Effector CD4-positive, alpha-beta T cell (primary cell): ENCODE results near the gene FOXD4L4. TPM values are rescaled to one million over a fixed set of nuclear protein-coding genes. Genes with fewer than 3 reads are reported as not detected.
"Not testable (repeated sequence)": the region's sequence is repeated elsewhere in the genome, so short reads cannot be mapped to it uniquely, and the experiment has no call there.

Experiments used
- DNase-seq: peaks from one replicate; pipeline ENCODE4 v3.0.0-alpha.2; 2020
- total RNA-seq: gene quantifications from one replicate; lab custom pipeline; 2026; lab: John Stamatoyannopoulos, UW

The FOXD4L4 gene
- total RNA-seq, result not detected

DNA sequence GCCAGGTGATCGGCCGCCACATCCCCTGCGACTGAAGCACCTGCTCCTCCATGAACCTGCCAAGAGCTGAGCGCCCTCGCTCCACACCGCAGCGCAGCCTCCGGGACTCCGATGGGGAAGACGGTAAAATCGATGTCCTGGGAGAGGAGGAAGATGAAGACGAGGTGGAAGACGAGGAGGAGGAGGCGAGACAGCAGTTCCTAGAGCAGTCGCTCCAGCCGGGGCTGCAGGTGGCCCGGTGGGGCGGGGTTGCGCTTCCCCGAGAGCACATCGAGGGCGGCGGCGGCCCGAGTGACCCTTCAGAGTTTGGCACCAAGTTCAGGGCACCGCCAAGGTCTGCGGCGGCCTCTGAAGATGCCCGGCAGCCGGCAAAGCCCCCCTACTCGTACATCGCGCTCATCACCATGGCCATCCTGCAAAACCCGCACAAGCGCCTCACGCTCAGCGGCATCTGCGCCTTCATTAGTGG is at the start of gene FOXD4L4:
FOXD4L4 (plus strand) TSS at position 51 of the 469 bp plus-strand sequence; CDS start at position 51, 0 bp downstream.
- not testable (repeated sequence) for DNase-seq

DNA sequence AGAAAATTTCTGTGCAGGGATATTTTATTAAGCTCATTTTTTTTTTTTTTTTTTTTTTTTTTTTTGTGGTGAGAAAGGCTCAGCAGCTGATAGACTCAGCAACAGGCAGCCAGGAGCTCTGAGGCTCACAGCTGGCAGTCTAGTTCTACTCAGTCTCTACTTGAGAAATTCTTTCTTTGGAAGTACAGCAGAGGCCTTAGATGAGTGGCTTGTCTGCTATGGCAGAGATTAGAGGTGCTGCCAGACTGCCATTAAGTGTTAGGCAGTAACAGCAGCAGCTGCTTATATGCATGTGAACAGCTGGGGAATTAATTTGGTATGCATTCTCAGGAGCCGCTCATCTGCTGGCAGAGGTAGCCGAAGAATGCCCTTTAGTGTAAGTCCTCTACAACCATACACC is 33.4 kb upstream of the FOXD4L4 start:
- not testable (repeated sequence) for DNase-seq

DNA sequence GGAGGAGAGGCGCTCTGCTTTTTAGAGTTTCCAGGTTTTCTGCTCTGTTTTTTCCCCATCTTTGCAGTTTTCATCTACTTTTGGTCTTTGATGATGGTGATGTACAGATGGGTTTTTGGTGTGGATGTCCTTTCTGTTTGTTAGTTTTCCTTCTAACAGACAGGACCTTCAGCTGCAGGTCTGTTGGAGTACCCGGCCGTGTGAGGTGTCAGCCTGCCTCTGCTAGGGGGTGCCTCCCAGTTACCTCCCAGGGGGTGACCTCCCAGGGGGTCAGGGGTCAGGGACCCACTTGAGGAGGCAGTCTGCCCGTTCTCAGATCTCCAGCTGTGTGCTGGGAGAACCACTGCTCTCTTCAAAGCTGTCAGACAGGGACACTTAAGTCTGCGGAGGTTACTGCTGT is 22.5 kb upstream of the FOXD4L4 start:
- DNase-seq, result not testable (repeated sequence)

DNA sequence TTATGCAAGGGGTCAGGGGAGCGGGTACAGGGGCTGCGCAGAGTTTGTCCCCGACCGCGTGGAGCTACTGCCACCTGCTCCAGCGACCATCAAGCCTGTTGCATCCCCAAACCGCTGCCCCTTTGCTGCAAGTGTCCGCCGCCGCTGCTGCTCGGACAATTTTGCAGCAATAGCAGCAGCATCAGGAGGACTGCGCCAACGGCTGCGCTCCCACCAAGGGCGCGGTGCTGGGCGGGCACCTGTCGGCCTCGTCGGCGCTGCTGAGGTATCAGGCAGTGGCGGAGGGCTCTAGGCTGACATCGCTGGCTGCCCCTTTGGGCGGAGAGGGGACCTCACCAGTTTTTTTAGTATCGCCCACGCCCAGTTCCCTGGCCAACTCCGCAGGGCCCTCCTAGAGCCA is 1.2 kb downstream of the FOXD4L4 start:
- DNase-seq, result not testable (repeated sequence)
